ENCODE measurements around the gene MACF1. TPM values are rescaled to one million over a fixed set of nuclear protein-coding genes. Genes with fewer than 3 reads are reported as not detected.

Gene MACF1
- total RNA-seq, 4 donors from 2014 or later = 78.7 to 139 (median 113) TPM

DNA sequence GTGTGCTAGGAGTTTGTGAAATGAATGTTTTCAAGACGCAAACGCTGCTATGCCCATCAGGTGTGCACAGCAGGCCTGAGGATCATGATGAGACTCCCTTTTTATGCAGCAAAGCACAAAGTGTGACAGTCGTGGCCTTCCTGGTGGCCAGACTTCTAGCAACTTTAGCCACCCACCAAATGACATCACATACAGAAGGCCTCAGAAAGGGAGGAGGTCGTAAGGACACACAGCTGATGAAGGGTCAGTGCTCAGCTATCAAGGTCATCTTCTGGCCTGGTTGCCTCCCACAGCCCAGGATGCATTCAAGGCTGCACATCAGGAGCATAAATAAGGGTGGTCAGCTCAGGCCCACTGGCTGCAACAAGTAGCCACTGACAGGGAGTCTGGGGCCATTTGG, 323.6 kb downstream of the MACF1 start:
- in situ Hi-C loops (cut with MboI; ENCODE audit: low sequenced_read_pairs in 4 of 4) = loop anchor here in 1 of 4 donors (25.0 kb wide), 1 partner anchor 416 kb away; no protein-coding TSS in a partner anchor
- Histone ChIP-seq H3K4me3 (no peak overlapping the region), H3K9me3 (no peaks in the 10 kb centered on the region), H3K27ac (no peak overlapping the region), H3K27me3 (no peaks in the 10 kb centered on the region), H3K36me3 (peaks cover 3 to 78% of the 10 kb centered on the region in 2 donors), H3K4me1 (no peaks in the 10 kb centered on the region)
- TF ChIP-seq, protein P1, sequence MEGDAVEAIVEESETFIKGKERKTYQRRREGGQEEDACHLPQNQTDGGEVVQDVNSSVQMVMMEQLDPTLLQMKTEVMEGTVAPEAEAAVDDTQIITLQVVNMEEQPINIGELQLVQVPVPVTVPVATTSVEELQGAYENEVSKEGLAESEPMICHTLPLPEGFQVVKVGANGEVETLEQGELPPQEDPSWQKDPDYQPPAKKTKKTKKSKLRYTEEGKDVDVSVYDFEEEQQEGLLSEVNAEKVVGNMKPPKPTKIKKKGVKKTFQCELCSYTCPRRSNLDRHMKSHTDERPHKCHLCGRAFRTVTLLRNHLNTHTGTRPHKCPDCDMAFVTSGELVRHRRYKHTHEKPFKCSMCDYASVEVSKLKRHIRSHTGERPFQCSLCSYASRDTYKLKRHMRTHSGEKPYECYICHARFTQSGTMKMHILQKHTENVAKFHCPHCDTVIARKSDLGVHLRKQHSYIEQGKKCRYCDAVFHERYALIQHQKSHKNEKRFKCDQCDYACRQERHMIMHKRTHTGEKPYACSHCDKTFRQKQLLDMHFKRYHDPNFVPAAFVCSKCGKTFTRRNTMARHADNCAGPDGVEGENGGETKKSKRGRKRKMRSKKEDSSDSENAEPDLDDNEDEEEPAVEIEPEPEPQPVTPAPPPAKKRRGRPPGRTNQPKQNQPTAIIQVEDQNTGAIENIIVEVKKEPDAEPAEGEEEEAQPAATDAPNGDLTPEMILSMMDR (IDR thresholded peaks at IDR 0.05 in 4 of 5, conservative IDR thresholded peaks at IDR 0.05 in 1 of 5) = no peak
- no peak for TF ChIP-seq POLR2A (IDR thresholded peaks at IDR 0.05)
- DNase-seq (no peak), ATAC-seq (no peak)
- intact Hi-C loops (cut with DNase I; ENCODE audit: low total_unique reads) = no loop called here

DNA sequence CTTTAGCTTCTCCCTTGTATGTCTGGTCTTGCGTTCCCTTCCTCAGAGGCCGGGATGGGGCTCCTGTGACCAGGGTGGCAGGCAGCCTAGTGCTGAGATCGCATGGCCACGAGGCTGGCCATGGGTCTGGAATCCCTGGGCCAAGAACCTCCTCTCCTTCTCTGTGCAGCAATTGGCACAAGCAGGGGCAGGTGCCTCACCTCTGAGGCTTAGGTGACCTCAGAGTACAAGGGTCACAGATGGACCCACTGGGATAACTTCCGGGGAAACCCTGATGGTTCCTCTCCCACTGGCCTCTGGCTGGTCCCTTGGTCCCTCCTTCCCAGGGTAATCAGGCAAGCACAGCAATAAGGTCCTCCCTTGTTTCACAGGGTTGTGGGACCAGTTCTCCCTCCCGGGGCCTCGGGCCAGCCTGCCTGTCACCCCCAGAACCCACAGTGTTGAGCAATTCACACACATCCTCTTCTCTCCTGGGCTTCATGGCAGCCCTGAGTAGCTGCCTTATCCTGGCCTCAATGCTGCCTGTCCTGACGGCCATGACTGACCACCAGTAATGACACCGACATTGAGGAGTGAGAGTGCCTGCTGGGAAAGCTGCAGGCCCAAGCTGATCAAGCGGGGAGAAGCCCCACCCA, 325.5 kb downstream of the MACF1 start:
- Histone ChIP-seq H3K27me3 (no peaks in the 10 kb centered on the region), H3K4me3 (no peak overlapping the region), H3K36me3 (peaks cover 3 to 85% of the 10 kb centered on the region in 2 donors), H3K4me1 (no peaks in the 10 kb centered on the region), H3K27ac (no peak overlapping the region), H3K9me3 (no peaks in the 10 kb centered on the region)
- TF ChIP-seq POLR2A (IDR thresholded peaks at IDR 0.05) = no peak
- TF ChIP-seq, protein P1 (IDR thresholded peaks at IDR 0.05 in 4 of 5, conservative IDR thresholded peaks at IDR 0.05 in 1 of 5) = no peak
- in situ Hi-C loops (cut with MboI; ENCODE audit: low sequenced_read_pairs in 4 of 4) = loop anchor here in 2 of 4 donors (10.0 to 25.0 kb wide), 2 partner anchors 418 to 425 kb away; no protein-coding TSS in a partner anchor
- ATAC-seq (no peak), DNase-seq (no peak)
- intact Hi-C loops (cut with DNase I; ENCODE audit: low total_unique reads) = loop anchor here (10.0 kb wide), 1 partner anchor 115 kb away; no protein-coding TSS in a partner anchor

- no peak overlapping the region for H3K4me3 ChIP-seq
- no peak overlapping the region for H3K27ac ChIP-seq
- TF ChIP-seq POLR2A (IDR thresholded peaks at IDR 0.05) = no peak
- TF ChIP-seq, protein P1 (IDR thresholded peaks at IDR 0.05 in 4 of 5, conservative IDR thresholded peaks at IDR 0.05 in 1 of 5) = no peak
- H3K27me3 ChIP-seq = no peaks in the 10 kb centered on the region
- intact Hi-C loops (cut with DNase I; ENCODE audit: low total_unique reads) (loop anchor here (10.0 kb wide), 1 partner anchor 117 kb away; no protein-coding TSS in a partner anchor), in situ Hi-C loops (cut with MboI; ENCODE audit: low sequenced_read_pairs in 4 of 4) (loop anchor here in 2 of 4 donors (10.0 to 25.0 kb wide), 2 partner anchors 419 to 427 kb away; no protein-coding TSS in a partner anchor)
- ATAC-seq = no peak
- no peak for DNase-seq
- peaks cover 3 to 90% of the 10 kb centered on the region in 2 donors for H3K36me3 ChIP-seq
- H3K9me3 ChIP-seq = no peaks in the 10 kb centered on the region
- H3K4me1 ChIP-seq = no peaks in the 10 kb centered on the region
Measured at GRCh38 chr1:39531526-39531925, 327.0 kb downstream of the MACF1 start.

- in situ Hi-C loops (cut with MboI; ENCODE audit: low sequenced_read_pairs in 4 of 4) (loop anchor here in 2 of 4 donors (10.0 to 25.0 kb wide), 2 partner anchors 421 to 429 kb away; no protein-coding TSS in a partner anchor), intact Hi-C loops (cut with DNase I; ENCODE audit: low total_unique reads) (loop anchor here (10.0 kb wide), 1 partner anchor 119 kb away; no protein-coding TSS in a partner anchor)
- TF ChIP-seq, protein P1 (IDR thresholded peaks at IDR 0.05 in 4 of 5, conservative IDR thresholded peaks at IDR 0.05 in 1 of 5) = no peak
- TF ChIP-seq POLR2A (IDR thresholded peaks at IDR 0.05) = no peak
- H3K4me1 ChIP-seq = no peaks in the 10 kb centered on the region
- H3K27ac ChIP-seq = no peak overlapping the region
- ATAC-seq = no peak
- H3K27me3 ChIP-seq = no peaks in the 10 kb centered on the region
- H3K36me3 ChIP-seq = peaks cover 0 to 87% of the 10 kb centered on the region in 2 donors
- DNase-seq = no peak
- no peaks in the 10 kb centered on the region for H3K9me3 ChIP-seq
- no peak overlapping the region for H3K4me3 ChIP-seq
Measured at GRCh38 chr1:39533442-39533841, 328.9 kb downstream of the MACF1 start.

Other genes starting within 250 kb of the MACF1 start
- 10 to 100 TPM; 28.2 to 46.0 (median 34.2) TPM for gene AKIRIN1, start 213.4 kb upstream of the MACF1 start, total RNA-seq
- gene NDUFS5, start 178.3 kb upstream of the MACF1 start, total RNA-seq = 100 to 1,000 TPM; 603 to 976 (median 911) TPM

All from gastrocnemius medialis (tissue), 4 donors.